B cell (primary cell): ENCODE data around the gene EMP3. TPM values are rescaled to one million over a fixed set of nuclear protein-coding genes. Genes with fewer than 3 reads are reported as not detected.

ENCODE experiments used
- ATAC-seq: fragments of 200-7000 bp; cut with Tn5 transposase; one replicate; pipeline ENCODE4 v1.10.0; 2021; ENCODE audit warnings: low read depth, mild to moderate bottlenecking, moderate number of reproducible peaks, moderate library complexity
- CTCF ChIA-PET: fragments of 350-600 bp; sonication (Branson Sonifier 250); formaldehyde crosslinking; loops from one replicate; lab custom pipeline; 2021; ENCODE audit warnings: antibody characterized with exemption, inconsistent platforms; lab: Charles Lee
- POLR2A ChIA-PET: fragments of 350-600 bp; sonication (Branson Sonifier 250); formaldehyde crosslinking; loops from one replicate; lab custom pipeline; 2021; ENCODE audit warnings: antibody characterized with exemption; lab: Charles Lee
- DNase-seq: peaks from one replicate; pipeline ENCODE4 v3.0.0; 2013
- H2AFZ ChIP-seq: 2 replicates; pipeline ENCODE4 v1.6.1; 2012; ENCODE audit warnings: mild to moderate bottlenecking, low read depth, low read length; ENCODE audit not compliant: insufficient read depth, poor library complexity, severe bottlenecking
- H3K27ac ChIP-seq, 2 donors: 1 replicate in 1 of 2; 2 replicates in 1 of 2; pipeline ENCODE4 v1.5.1; 2012 to 2013; ENCODE audit warnings: low read length in 2 of 2, mild to moderate bottlenecking in 2 of 2, moderate library complexity in 1 of 2
- H3K27me3 ChIP-seq, 4 experiments: fragments of 200-600 bp in 1 of 4; sonication (generic) in 1 of 4; replicated peaks in 1 of 4; 1 replicate in 2 of 4; 2 replicates in 2 of 4; pipeline versions ENCODE4 v1.6.1 to v1.7.0; 2013 to 2016; ENCODE audit warnings: low read length in 3 of 4, mild to moderate bottlenecking in 2 of 4, mixed read lengths in 1 of 4, moderate library complexity in 1 of 4; ENCODE audit not compliant: insufficient read depth in 4 of 4, control insufficient read depth in 3 of 4; ENCODE audit errors: control extremely low read depth in 1 of 4
- H3K36me3 ChIP-seq, 2 experiments: replicated peaks in 1 of 2; 1 replicate in 1 of 2; 2 replicates in 1 of 2; pipeline versions ENCODE4 v1.6.1 to v1.7.1; 2013; ENCODE audit warnings: low read length in 1 of 2; ENCODE audit not compliant: insufficient read depth in 2 of 2, control insufficient read depth in 1 of 2; ENCODE audit errors: control extremely low read depth in 1 of 2, extremely low read depth in 1 of 2
- H3K4me1 ChIP-seq, 2 donors: fragments of 200-600 bp in 1 of 2; sonication (generic) in 1 of 2; 1 replicate in 1 of 2; 2 replicates in 1 of 2; pipeline versions ENCODE4 v1.5.1 to v1.6.1; 2013 to 2017; ENCODE audit warnings: low read length in 2 of 2; ENCODE audit not compliant: control insufficient read depth in 2 of 2, insufficient read depth in 2 of 2
- H3K4me2 ChIP-seq: replicated peaks from 2 replicates; pipeline ENCODE3; 2012; ENCODE audit warnings: mild to moderate bottlenecking, low read depth, low read length; ENCODE audit not compliant: poor library complexity, severe bottlenecking
- H3K4me3 ChIP-seq, 5 experiments: fragments of 200-600 bp in 1 of 5; sonication (generic) in 1 of 5; 1 replicate in 3 of 5; 2 replicates in 2 of 5; pipeline versions ENCODE4 v1.5.1 to v1.7.0; 2011 to 2016; ENCODE audit warnings: low read length in 4 of 5, mild to moderate bottlenecking in 4 of 5, low read depth in 2 of 5, control low read depth in 1 of 5, moderate library complexity in 1 of 5; ENCODE audit not compliant: insufficient read depth in 1 of 5; ENCODE audit errors: control extremely low read depth in 1 of 5, extremely low read depth in 1 of 5
- H3K79me2 ChIP-seq: fragments of 200-600 bp; sonication (generic); one replicate; pipeline ENCODE4 v1.6.0; 2016; ENCODE audit warnings: low read length; ENCODE audit not compliant: control insufficient read depth, insufficient read depth
- H3K9ac ChIP-seq: fragments of 200-600 bp; sonication (generic); 2 replicates; pipeline ENCODE4 v1.6.1; 2017; ENCODE audit warnings: mild to moderate bottlenecking, low read length, moderate library complexity
- H3K9me3 ChIP-seq, 3 donors: one replicate each; pipeline versions ENCODE4 v1.6.1 to v1.7.1; 2013; ENCODE audit warnings: low read length in 2 of 3; ENCODE audit not compliant: control insufficient read depth in 2 of 3, insufficient read depth in 1 of 3; ENCODE audit errors: control extremely low read depth in 1 of 3
- H4K20me1 ChIP-seq: 2 replicates; pipeline ENCODE4 v1.6.0; 2012; ENCODE audit warnings: mild to moderate bottlenecking, low read length; ENCODE audit not compliant: insufficient read depth, control insufficient read depth, poor library complexity, severe bottlenecking
- H3K27ac Mint-ChIP-seq: one replicate; pipeline ENCODE4 v1.8.0; 2021; ENCODE audit warnings: mixed read lengths
- H3K27me3 Mint-ChIP-seq: one replicate; pipeline ENCODE4 v1.8.0; 2021; ENCODE audit warnings: mixed read lengths
- H3K4me1 Mint-ChIP-seq: one replicate; pipeline ENCODE4 v1.8.0; 2021; ENCODE audit warnings: mixed read lengths
- H3K4me3 Mint-ChIP-seq: one replicate; pipeline ENCODE4 v1.8.0; 2021; ENCODE audit warnings: mixed read lengths
- H3K9me3 Mint-ChIP-seq: one replicate; pipeline ENCODE4 v1.8.0; 2022; ENCODE audit warnings: mixed read lengths; ENCODE audit not compliant: insufficient read depth
- EZH2 ChIP-seq: IDR thresholded peaks from 2 replicates; pipeline ENCODE4 v1.6.1; 2012; ENCODE audit warnings: borderline replicate concordance, low read depth, mild to moderate bottlenecking, moderate library complexity, low read length; ENCODE audit not compliant: insufficient read depth, poor library complexity, severe bottlenecking
- WGBS: methylation state at CpG from one replicate; pipeline ENCODE4 v1.1.5; 2013; ENCODE audit warnings: missing lambda C conversion rate; ENCODE audit not compliant: insufficient coverage; 5-methylcytosine and 5-hydroxymethylcytosine counted together
- intact Hi-C: fragments of 100-400 bp; cut with micrococcal nuclease; formaldehyde crosslinking; loops from one replicate; pipeline ENCODE4 v1.10.0; 2022
- polyA plus RNA-seq: library from polyadenylated mRNA; depleted of rRNA; stranded (reverse); fragments of >200 nt; gene quantifications from 2 replicates; pipeline ENCODE4 v1.2.3, GENCODE V29; 2012
- total RNA-seq, 2 donors: library from RNA; stranded (reverse); fragments of 120-200 nt in 1 of 2; gene quantifications; 1 replicate in 1 of 2; 2 replicates in 1 of 2; pipeline versions ENCODE4 v1.2.3 to v1.2.4, GENCODE V29; 2013 to 2022
- TF ChIP-seq, protein P1 (sequence below): fragments of 200-600 bp; IDR thresholded peaks from one replicate; pipeline ENCODE4 v1.8.0; 2022; ENCODE audit warnings: antibody characterized with exemption, mild to moderate bottlenecking

The EMP3 gene
- total and polyA plus RNA-seq, 2 donors (not counting 1 experiment from before 2014, with no cell fraction given), result 326 to 595 TPM

- H3K4me1 Mint-ChIP-seq, result peaks cover 3% of the 10 kb centered on the region
- no peaks in the 10 kb centered on the region for H3K27me3 ChIP-seq
- POLR2A ChIA-PET, result interaction anchor here (0.7 kb wide), 1 partner anchor 20 kb away, joined by 4 read pairs; no protein-coding TSS in a partner anchor
- no peaks in the 10 kb centered on the region for H3K27me3 Mint-ChIP-seq
- 100% methylated on average over 4 of the region's 5 CpGs for WGBS
- H3K4me2 ChIP-seq, result no peak overlapping the region
- no peak overlapping the region for H3K4me3 ChIP-seq
- no peaks in the 10 kb centered on the region for H3K36me3 ChIP-seq
- H3K4me1 ChIP-seq, result peaks cover 0 to 5% of the 10 kb centered on the region in 2 donors
- no peaks in the 10 kb centered on the region for H3K9me3 ChIP-seq
- no peaks in the 10 kb centered on the region for H3K9me3 Mint-ChIP-seq
- H3K79me2 ChIP-seq, result peaks cover 4% of the 10 kb centered on the region
- H3K4me3 Mint-ChIP-seq, result no peak overlapping the region
- intact Hi-C loops, result no loop called here
- H2AFZ ChIP-seq, result no peak overlapping the region
- DNase-seq (no peak), ATAC-seq (no peak)
- no peak overlapping the region for H3K27ac Mint-ChIP-seq
- no peak overlapping the region for H3K27ac ChIP-seq
- no peak for TF ChIP-seq EZH2
- TF ChIP-seq, protein P1, sequence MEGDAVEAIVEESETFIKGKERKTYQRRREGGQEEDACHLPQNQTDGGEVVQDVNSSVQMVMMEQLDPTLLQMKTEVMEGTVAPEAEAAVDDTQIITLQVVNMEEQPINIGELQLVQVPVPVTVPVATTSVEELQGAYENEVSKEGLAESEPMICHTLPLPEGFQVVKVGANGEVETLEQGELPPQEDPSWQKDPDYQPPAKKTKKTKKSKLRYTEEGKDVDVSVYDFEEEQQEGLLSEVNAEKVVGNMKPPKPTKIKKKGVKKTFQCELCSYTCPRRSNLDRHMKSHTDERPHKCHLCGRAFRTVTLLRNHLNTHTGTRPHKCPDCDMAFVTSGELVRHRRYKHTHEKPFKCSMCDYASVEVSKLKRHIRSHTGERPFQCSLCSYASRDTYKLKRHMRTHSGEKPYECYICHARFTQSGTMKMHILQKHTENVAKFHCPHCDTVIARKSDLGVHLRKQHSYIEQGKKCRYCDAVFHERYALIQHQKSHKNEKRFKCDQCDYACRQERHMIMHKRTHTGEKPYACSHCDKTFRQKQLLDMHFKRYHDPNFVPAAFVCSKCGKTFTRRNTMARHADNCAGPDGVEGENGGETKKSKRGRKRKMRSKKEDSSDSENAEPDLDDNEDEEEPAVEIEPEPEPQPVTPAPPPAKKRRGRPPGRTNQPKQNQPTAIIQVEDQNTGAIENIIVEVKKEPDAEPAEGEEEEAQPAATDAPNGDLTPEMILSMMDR, result no peak
- CTCF ChIA-PET, result no interaction called here
- H3K9ac ChIP-seq, result no peak overlapping the region
- no peaks in the 10 kb centered on the region for H4K20me1 ChIP-seq
These were observed 28.3 kb downstream of the EMP3 start for GRCh38 chr19:48353677-48354076.

GRCh38 chr19:48354332-48354992, 29.1 kb downstream of the EMP3 start:
- Histone ChIP-seq H3K27ac (no peak overlapping the region), H3K79me2 (peaks cover 4% of the 10 kb centered on the region), H3K4me1 (peaks cover 0 to 5% of the 10 kb centered on the region in 2 donors), H3K27me3 (no peaks in the 10 kb centered on the region), H3K4me3 (no peak overlapping the region), H3K4me2 (no peak overlapping the region), H3K9ac (no peak overlapping the region), H4K20me1 (no peaks in the 10 kb centered on the region), H3K36me3 (no peaks in the 10 kb centered on the region), H3K9me3 (no peaks in the 10 kb centered on the region), H2AFZ (no peak overlapping the region)
- DNase-seq (no peak), ATAC-seq (no peak)
- ChIA-PET POLR2A (interaction anchor here (0.7 kb wide), 1 partner anchor 20 kb away, joined by 4 read pairs; no protein-coding TSS in a partner anchor), CTCF (no interaction called here)
- no peak for TF ChIP-seq EZH2
- TF ChIP-seq, protein P1, result no peak
- no peaks in the 10 kb centered on the region for H3K27me3 Mint-ChIP-seq
- WGBS, result 96% methylated on average over 12 of the region's 15 CpGs
- no peak overlapping the region for H3K4me3 Mint-ChIP-seq
- no peak overlapping the region for H3K27ac Mint-ChIP-seq
- no peaks in the 10 kb centered on the region for H3K9me3 Mint-ChIP-seq
- peaks cover 3% of the 10 kb centered on the region for H3K4me1 Mint-ChIP-seq
- intact Hi-C loops, result no loop called here
